ENCODE measurements around the gene S100A2. TPM values are rescaled to one million over a fixed set of nuclear protein-coding genes. Genes with fewer than 3 reads are reported as not detected.

Gene S100A2
- total RNA-seq, 1 experiment from 2014 or later: 373 TPM

DNA sequence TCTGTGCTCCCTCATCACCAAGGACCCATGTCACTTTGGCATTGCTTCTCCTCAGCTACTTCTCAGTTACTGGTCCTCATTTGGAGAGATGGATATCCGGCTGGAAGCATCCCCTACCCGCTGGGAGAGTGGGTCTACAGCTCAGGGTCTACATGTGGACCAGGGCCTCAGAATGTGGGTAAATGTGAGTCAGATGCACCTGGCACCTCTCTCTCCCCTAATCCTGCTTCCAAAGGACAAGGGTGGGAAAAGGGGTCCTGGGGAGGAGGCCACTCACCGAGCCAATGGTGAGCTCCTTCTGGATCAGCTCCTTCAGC lies 30.8 kb downstream of the S100A2 start:
- DNase-seq: no peak
- Histone ChIP-seq H3K9ac (ENCODE audit: low read length) (peak overlapping the region; percentile 95), H3K4me1 (ENCODE audit: insufficient read depth, low read length) (peaks cover 62% of the 10 kb centered on the region), H3K27me3 (ENCODE audit: low read length) (no peaks in the 10 kb centered on the region), H2AFZ (ENCODE audit: low read length) (no peak overlapping the region), H3K9me3 (ENCODE audit: low read length) (no peaks in the 10 kb centered on the region), H4K20me1 (ENCODE audit: low read length) (0 out of 2 replicates have a peak, but pooled peaks cover 3% of the 10 kb centered on the region), H3K27ac (ENCODE audit: low read length) (peak overlapping the region; percentile 94), H3K4me3 (ENCODE audit: low read length) (peak overlapping the region; percentile 73), H3K4me2 (ENCODE audit: low read length) (peak overlapping the region; percentile 84), H3K36me3 (ENCODE audit: low read depth, low read length) (peaks cover 12% of the 10 kb centered on the region), H3K9me2 (replicated peaks; ENCODE audit: low read length) (no peaks in the 10 kb centered on the region), H3F3A (ENCODE audit: low read length, unreplicated experiment) (peaks cover 10% of the 10 kb centered on the region), H3K79me2 (ENCODE audit: low read length) (peaks cover 27% of the 10 kb centered on the region)
- intact Hi-C loops (cut with micrococcal nuclease): no loop called here
- TF ChIP-seq EZH2phosphoT487 (IDR thresholded peaks at IDR 0.05; ENCODE audit: borderline replicate concordance, low read length): no peak
- no peak for TF ChIP-seq EZH2 (IDR thresholded peaks at IDR 0.05; ENCODE audit: low read length, unreplicated experiment)
- TF ChIP-seq, protein P1, sequence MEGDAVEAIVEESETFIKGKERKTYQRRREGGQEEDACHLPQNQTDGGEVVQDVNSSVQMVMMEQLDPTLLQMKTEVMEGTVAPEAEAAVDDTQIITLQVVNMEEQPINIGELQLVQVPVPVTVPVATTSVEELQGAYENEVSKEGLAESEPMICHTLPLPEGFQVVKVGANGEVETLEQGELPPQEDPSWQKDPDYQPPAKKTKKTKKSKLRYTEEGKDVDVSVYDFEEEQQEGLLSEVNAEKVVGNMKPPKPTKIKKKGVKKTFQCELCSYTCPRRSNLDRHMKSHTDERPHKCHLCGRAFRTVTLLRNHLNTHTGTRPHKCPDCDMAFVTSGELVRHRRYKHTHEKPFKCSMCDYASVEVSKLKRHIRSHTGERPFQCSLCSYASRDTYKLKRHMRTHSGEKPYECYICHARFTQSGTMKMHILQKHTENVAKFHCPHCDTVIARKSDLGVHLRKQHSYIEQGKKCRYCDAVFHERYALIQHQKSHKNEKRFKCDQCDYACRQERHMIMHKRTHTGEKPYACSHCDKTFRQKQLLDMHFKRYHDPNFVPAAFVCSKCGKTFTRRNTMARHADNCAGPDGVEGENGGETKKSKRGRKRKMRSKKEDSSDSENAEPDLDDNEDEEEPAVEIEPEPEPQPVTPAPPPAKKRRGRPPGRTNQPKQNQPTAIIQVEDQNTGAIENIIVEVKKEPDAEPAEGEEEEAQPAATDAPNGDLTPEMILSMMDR (conservative IDR thresholded peaks at IDR 0.05; ENCODE audit: low read depth, low read length): no peak
- CTCF ChIA-PET: interaction anchor here (1.1 kb wide), 1 partner anchor 11 kb away, joined by 16 read pairs; no protein-coding TSS in a partner anchor
- POLR2A ChIA-PET (ENCODE audit: unreplicated experiment): interaction anchor here (1.0 to 4.6 kb wide), 6 partner anchors 29 to 99 kb away, joined by 3 to 47 read pairs (median 7); partner anchors contain the start of genes CHTOP and S100A16
- no peak for ATAC-seq
- no TSS peak for BruUV-seq (replicated peaks)

DNA sequence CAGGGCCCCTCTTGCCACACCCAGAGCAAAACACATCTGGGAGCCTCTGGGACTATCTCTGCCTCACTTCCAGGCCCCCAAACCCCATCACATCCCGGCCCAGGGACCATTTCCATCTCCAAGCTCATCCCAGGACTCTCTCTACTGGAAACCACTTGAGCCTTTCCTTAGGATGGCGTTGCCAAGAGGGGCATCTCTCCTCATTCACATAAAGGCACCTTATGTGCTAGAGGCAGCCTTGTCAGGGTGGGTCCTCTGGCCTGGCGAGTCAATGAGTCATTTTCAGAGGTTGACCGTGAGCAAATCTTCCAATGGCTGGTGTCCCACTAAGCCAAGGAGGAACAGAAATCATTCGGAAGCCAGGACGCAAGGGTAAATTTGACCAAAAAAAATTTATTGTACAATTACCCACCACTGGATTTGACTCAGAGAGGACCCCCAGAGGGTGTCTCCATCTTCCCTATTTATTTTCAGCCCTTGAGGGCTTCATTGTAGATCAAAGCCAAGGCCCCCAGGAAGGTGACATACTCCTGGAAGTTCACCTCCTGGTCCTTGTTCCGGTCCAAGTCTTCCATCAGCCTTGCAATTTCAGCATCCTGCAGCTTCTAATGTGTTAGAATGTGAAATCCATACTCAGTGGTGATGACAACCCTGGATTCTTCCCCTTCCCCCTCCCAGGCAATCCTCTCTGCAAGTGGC lies 31.3 kb downstream of the S100A2 start:
- ATAC-seq (peak; percentile 2), DNase-seq (peak; percentile 81)
- TSS peak; percentile 71 for BruUV-seq (replicated peaks)
- Histone ChIP-seq H3K4me2 (ENCODE audit: low read length) (peak overlapping the region; percentile 84), H3K9me2 (replicated peaks; ENCODE audit: low read length) (no peaks in the 10 kb centered on the region), H2AFZ (ENCODE audit: low read length) (no peak overlapping the region), H3K27me3 (ENCODE audit: low read length) (no peaks in the 10 kb centered on the region), H3K4me1 (ENCODE audit: insufficient read depth, low read length) (peaks cover 57% of the 10 kb centered on the region), H3K4me3 (ENCODE audit: low read length) (peak overlapping the region; percentile 73), H3K36me3 (ENCODE audit: low read depth, low read length) (peaks cover 12% of the 10 kb centered on the region), H3K9me3 (ENCODE audit: low read length) (no peaks in the 10 kb centered on the region), H3K27ac (ENCODE audit: low read length) (peak overlapping the region; percentile 94), H3F3A (ENCODE audit: low read length, unreplicated experiment) (peaks cover 10% of the 10 kb centered on the region), H4K20me1 (ENCODE audit: low read length) (0 out of 2 replicates have a peak, but pooled peaks cover 3% of the 10 kb centered on the region), H3K9ac (ENCODE audit: low read length) (peak overlapping the region; percentile 95), H3K79me2 (ENCODE audit: low read length) (peaks cover 23% of the 10 kb centered on the region)
- TF ChIP-seq EZH2phosphoT487 (IDR thresholded peaks at IDR 0.05; ENCODE audit: borderline replicate concordance, low read length) (no peak), EZH2 (IDR thresholded peaks at IDR 0.05; ENCODE audit: low read length, unreplicated experiment) (no peak)
- TF ChIP-seq, protein P1 (conservative IDR thresholded peaks at IDR 0.05; ENCODE audit: low read depth, low read length): no peak
- ChIA-PET CTCF (interaction anchor here (0.6 to 2.5 kb wide), 5 partner anchors 10 to 32 kb away, joined by 3 to 25 read pairs (median 6); partner anchors contain the start of gene S100A2), POLR2A (ENCODE audit: unreplicated experiment) (interaction anchor here (1.0 to 4.6 kb wide), 6 partner anchors 30 to 100 kb away, joined by 3 to 47 read pairs (median 7); partner anchors contain the start of genes CHTOP and S100A16)
- intact Hi-C loops (cut with micrococcal nuclease): no loop called here
